H54 (cell line): ENCODE data around the gene CRABP1.

Experiments
- DNase-seq: peaks from one replicate; pipeline ENCODE4 v3.0.0; 2011; ENCODE audit warnings: low spot score, mixed read lengths; ENCODE audit not compliant: insufficient read length
- FAIRE-seq: peaks from 3 replicates; lab custom pipeline; 2011; peaks lifted over from hg19 to GRCh38; lab: Jason Lieb, UNC
- POLR2A ChIP-seq: IDR thresholded peaks from 2 replicates; pipeline ENCODE4 v1.6.1; 2011; ENCODE audit warnings: low read depth, mild to moderate bottlenecking, low read length

The CRABP1 gene

DNA sequence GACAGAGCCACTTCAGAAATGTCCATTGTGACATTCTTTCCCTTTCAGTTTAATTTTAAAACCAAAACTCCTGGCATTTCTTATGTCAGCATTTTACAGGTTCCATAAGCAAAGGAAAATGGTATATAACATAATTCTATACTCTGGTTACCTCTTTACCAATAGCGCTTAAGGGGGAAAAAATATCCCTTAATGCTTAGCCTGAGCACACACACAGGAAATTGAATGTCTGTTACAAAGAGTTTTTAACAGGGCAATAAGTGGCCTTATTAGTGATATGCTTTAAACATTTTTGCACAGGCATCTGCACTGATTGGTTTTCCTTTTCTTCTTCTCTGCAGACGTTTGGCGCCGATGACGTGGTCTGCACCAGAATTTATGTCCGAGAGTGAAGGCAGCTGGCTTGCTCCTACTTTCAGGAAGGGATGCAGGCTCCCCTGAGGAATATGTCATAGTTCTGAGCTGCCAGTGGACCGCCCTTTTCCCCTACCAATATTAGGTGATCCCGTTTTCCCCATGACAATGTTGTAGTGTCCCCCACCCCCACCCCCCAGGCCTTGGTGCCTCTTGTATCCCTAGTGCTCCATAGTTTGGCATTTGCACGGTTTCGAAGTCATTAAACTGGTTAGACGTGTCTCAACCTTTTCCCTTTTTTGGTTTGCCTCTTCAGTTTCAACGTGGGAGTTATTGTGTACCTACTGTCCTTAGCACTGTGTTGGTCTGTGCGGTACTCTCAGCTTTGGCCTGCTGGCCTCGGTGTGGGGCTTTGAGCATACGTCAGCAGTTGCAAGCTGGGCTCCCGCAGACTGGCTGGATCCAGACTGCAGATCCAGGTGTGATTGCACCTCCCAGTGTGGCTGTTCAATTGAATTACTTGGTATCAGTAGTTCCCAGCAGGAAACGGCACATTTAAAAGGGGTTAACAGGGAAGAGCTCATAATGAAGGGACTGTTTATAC lies 7.7 kb downstream of the CRABP1 start:
- DNase-seq (no peak), FAIRE-seq (no peak)

DNA sequence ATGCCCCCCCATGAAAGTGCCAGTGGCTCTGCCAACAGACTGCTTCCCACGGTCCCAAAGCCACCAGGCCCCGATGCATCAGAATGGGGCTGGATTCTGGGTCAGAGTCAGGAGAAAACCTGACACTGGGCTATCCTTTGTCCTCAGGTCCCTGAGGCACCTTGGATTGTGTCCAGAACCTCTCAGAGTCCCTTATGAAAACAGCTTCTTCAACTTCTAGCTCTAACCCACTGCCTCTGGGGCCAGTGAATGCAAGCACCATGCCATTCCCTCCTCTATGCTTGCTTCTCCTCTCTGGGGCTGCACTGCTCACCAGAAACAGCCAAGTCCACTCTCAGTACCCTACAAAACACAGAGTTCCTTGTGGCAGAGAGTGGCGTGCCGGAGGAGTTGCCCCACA lies 9.9 kb downstream of the CRABP1 start:
- no peak for FAIRE-seq
- TF ChIP-seq POLR2A = no peak
- DNase-seq = no peak

More for the DNA sequence above, 7.7 kb downstream of the CRABP1 start:
- no peak for TF ChIP-seq POLR2A

DNA sequence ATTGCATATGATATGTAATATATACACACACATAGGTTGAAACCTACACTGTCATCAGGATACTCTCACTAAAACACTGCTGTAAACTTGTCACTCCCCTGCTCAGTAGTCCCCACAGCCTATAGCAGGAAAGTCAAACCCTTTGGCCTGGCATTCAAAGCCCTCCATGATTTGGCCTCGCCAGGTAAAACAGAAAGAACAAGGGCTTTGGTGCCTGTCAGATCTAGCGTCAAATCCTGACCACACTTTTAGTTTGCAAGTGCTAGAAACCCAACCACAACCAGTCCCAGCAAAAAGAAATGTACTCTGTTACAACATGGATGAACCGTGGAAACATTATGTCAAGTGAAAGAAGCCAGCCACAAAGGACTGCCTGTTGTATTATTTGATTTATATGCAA lies 11.4 kb downstream of the CRABP1 start:
- FAIRE-seq = no peak
- no peak for TF ChIP-seq POLR2A

DNA sequence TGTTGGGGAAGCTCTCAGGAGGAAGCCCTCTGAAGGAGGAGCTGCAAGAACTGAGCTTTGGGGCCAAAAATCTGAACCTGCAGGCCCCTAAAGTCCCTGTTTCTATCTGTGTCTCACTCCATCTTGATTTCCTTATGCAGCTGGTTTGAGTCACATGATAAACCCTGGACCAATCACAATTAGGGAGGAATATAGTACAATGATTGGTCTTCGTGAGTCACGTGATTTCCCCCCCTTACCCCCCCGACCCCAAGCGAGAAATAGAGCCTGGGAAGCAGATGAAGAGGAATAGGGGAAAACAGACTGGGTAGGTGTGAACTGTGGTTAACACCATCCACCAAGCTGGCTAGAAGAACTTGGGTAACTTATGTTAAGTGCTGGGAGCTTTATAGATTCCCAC lies 12.9 kb downstream of the CRABP1 start:
- TF ChIP-seq POLR2A = no peak
- DNase-seq = peak; percentile 52
- FAIRE-seq = no peak

More for the DNA sequence above, 11.4 kb downstream of the CRABP1 start:
- DNase-seq = no peak

DNA sequence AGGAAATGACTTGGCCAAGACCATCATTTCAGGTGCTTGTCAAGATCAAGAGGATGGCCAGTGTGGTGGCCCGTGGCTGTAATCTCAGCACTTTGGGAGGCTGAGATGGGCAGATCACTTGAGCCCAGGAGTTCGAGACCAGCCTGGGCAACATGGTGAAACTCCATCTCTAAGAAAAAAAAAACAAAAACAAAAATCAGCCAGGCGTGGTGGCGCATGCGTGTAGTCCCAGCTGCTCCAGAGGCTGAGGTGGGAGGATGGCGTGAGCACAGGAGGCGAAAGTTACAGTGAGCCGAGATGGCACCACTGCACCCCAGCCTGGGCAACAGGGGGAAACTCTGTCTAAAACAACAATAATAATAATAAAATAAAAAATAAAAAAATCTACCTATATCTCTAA lies 15.0 kb downstream of the CRABP1 start:
- no peak for TF ChIP-seq POLR2A
- FAIRE-seq = no peak

DNA sequence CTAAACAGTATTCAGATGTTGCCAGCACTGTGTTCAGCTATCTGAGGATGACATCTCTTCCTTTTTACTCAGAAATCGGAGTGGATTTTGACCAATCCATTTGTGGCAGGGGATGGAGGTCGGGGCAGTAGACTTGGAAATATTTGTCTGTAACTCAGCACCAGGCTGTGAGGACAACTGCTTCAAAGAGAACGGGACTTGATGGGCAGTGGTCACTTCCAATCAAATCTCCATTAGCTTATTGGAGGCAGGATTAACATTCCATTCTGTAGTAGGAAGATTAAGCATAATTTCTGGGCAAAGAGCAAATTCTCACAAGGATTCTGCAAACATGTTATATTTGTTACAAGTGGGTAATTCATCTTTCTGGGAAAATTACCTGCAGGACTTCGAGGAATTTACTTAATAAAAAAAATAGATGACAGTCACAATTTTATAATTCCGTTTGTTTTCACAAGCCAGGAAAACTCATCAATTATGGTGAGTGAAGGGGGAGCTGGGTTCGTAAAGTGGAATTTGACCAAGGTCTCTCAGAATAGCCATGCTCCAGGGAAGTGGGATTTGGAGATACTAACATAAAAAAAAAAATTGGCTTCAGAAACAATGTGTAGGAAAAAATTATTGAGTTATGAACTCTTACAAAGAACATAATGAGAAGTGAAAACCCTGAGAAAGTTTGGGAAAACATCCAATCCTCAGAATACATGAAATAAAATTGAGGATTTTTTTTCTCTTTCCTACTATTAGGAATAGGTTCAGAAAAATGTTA lies 18.1 kb downstream of the CRABP1 start:
- DNase-seq (no peak), FAIRE-seq (no peak)
- TF ChIP-seq POLR2A = no peak

More for the DNA sequence above, 15.0 kb downstream of the CRABP1 start:
- no peak for DNase-seq

DNA sequence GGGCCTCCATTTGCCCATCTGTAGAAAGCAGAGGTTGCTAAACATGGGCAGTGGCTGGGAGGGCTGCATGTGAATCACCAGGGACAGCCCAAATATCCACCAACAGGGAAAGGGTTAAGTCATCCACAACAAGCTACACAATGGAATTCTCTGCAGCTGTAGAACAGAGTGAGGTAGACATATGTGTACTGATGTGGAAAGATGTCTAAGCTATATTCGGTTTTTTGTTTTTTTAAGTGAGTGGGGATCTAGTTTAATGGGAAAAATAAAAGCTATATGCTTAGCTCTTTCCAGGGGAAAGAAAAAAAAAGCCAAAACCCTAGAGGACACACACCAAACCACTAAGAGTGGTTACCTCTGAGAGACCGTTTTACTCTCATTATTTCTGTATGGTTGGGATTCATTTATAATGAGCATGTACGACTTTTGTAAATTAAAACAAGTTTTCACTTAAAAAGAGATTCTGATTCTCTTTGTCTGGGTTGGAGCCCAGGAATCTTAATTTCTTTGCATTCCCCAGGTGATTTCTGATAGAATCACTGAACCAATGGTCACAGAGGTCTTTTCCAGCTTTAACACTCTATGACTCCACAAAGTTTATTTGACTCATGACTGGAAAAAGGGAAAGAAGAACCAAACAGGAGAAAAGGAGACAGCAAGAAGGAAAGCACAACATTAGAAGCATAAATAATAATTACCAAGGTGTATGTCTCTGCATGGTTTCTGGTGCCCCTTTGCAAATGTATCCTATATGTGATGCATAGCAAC lies 19.1 kb downstream of the CRABP1 start:
- no peak for FAIRE-seq
- no peak for DNase-seq
- TF ChIP-seq POLR2A = no peak

DNA sequence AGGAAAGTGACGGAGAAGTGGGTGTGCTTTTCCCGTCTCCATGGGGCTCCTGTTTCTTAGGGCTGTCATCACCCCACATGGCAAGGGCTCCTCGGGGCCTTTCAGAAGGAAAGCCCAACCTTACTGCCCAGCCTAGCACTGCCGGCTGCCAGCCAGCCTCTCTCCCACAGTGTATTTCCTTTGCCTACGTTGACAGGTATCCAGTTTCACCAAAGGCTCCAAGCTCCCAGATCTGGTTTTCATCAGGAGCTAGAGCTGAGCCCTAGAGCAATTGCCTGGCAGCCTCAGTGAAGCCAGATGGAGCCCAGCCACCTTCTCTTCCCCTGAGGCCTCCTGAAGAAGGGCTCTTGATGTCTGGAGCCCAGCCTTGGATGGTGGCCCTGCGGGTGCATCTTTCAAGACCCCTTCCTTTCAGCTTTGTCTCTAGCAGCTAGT lies 20.2 kb downstream of the CRABP1 start:
- TF ChIP-seq POLR2A = no peak
- DNase-seq (no peak), FAIRE-seq (no peak)

DNA sequence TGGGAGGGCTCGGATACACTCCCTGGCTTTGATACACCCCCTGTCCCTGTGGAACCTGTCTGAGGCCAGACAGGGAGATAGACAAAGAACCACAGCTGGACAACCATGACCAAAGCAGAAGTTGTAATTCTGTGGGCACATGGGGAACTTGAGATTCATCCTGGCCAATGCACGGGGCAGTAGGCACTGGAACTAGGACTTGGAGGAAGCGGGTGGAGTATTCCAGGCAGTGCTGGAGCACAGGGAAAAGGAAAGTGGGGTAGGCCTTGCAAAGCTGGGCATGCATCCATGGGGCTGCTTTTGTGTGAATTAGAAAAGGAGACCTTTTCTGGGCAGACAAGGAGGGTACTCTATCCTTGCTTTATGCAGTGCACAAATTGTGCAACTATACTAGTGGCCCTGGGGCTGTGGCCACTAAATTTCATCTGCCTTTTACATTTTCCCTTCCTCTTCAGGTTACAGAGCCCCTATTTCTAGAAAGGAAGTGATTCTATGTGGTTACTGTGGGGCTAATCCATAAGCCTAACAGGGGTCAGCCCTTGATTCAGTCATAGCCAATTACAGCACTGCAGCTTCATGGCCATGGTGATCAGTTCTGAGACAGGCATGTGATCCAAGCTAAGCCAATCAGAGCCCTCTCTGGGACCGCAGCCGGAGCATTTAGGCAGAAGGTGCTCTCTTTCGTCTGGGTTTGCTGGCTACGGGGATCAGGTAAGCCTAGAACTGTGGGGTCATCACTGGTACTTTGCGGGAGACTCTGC lies 21.0 kb downstream of the CRABP1 start:
- DNase-seq (no peak), FAIRE-seq (no peak)
- TF ChIP-seq POLR2A = no peak

DNA sequence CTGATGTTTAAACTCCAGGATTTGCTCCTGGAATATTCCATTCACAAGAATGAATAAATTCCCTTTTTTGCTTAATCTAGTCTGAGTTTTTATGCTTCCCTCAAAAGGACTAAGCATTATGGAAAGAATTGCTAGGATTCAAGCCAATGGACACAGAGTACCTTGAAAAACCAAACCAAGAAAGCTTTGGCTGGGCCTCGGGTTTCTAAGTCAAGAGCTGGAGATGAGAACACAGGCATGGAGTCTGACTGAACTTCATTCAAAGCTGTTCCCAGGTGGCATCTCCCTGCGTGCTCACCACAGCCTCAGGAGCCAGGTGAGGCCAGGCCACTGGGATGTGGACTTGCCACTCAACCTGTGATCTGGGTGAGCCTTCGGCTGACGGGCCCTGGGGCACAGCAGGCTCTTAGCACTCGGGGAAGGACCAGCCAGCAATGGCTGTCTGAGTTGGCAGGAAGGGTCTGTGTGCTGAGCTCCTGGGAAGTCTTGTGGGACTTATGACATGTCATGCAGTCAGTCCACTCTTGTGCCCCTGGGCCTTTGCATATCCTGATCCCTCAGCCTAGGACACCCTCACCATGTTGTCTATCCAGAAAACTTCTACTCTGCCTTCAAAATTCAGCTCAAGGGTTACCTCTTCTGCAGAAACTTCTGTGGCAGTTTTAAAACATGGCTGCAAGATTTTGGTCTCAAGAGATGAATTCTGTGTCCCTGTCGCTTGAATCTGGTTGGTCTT lies 21.8 kb downstream of the CRABP1 start:
- no peak for DNase-seq
- FAIRE-seq = no peak
- TF ChIP-seq POLR2A = no peak

DNA sequence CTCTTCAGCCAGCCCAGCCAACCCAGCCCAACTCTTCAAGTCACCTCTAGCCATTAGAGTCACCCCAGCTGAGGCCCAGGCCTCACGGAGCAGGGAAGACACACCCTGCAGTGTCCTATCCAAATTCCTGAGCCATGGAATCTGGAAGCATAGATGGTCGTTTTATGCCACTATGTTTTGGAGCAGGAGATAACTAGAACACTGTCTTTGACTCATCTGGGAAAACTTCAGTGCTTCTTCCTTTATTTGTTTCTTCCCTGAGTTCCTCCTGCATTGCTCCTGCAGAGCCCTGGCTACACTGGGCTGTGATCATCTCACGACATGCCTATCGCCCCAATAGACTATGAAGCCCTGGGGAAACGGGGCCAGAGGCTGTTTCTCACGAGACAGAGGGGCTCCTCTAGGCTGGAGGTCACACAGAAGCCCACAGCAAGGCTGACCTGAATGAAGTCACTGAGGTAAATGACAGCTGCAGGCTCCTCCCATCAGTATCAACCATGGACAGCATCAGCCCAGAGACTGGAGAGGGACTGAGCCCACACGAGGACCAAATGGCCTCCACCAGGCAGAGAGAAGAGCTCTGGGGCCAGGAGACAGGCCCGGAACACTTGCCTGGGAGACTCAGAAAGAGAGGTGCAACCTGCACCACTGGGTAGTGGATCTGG lies 22.7 kb downstream of the CRABP1 start:
- FAIRE-seq (no peak), DNase-seq (no peak)
- no peak for TF ChIP-seq POLR2A

DNA sequence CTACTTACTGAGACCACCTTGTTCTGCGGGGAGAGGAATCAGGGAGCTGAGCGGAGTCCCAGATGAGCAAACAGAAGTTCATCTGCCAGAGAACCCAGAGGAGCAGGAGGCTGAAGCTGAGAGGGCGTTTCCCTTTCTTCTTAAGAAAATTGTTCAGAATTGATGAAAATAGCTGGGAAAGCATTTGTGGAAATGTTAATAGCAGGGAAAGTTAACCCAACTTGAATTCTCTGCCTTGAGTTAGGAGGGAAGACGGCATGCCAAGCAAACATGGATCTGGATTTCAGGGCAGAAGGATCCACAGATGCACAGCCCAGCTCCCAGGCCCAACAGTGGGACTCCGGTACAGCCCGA lies 23.2 kb downstream of the CRABP1 start:
- FAIRE-seq (no peak), DNase-seq (no peak)
- TF ChIP-seq POLR2A = no peak
